Measurements from ENCODE around the gene YY1.
"Not testable (repeated sequence)": the region's sequence is repeated elsewhere in the genome, so short reads cannot be mapped to it uniquely, and the experiment has no call there.

Gene YY1

DNA sequence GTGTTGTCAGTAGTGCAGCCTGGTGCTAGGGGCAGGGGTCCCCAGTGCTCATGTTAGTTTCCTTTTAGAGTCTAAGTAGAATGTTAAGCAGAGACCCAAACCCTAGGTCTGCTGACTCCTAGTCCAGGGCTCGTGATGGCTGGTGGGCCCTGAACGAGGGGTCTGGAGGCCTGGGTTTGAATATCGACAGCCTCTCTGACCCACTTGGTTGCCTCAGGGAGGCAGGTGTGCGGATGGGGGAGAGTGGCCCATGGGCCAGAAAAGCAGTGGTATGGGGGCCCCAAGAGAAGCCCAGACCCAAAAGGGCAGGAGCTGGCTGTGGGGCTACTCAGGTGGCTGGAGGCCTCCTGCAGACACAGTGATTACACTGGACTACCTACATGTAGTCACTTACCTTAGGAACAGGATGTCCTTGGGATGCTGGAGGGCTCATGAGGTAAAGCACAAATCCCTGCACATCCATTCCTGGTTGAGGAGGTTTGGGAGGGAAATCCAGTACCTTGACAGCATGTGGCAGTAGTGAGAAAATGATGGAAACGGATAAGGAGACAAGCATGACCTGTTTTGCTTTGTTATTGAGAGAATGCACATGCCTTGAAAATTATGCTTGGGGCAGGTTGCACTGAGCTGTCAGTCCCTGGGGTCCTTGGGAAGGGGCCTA lies 69.0 kb downstream of the YY1 start:
- no peak overlapping the region for H3K27ac ChIP-seq (ENCODE audit: extremely low read depth, low read depth, low read length)
- no peaks in the 10 kb centered on the region for H3K9me3 ChIP-seq (ENCODE audit: control insufficient read depth, insufficient read depth, low read depth, low read length)
- H3K4me1 ChIP-seq (ENCODE audit: control insufficient read depth, insufficient read depth, low read length) = peaks cover 2% of the 10 kb centered on the region; the same call in 1 of the 2 replicates
- TF ChIP-seq ZNF138 (tag by site-specific recombination; IDR thresholded peaks at IDR 0.05; ENCODE audit: borderline replicate concordance) (no peak), GLIS2 (tag by site-specific recombination; IDR thresholded peaks at IDR 0.05) (peak; percentile 22; the same call in 1 of the 2 replicates), ZNF600 (tag by site-specific recombination; IDR thresholded peaks at IDR 0.05) (0 out of 2 replicates have a peak, but pooled peaks have one; percentile 10)
- ChIA-PET CTCF (interaction anchor here (0.6 to 1.1 kb wide), 2 partner anchors 70 to 102 kb away, joined by 4 to 8 read pairs; no protein-coding TSS in a partner anchor), POLR2A (interaction anchor here (0.9 kb wide), 1 partner anchor 67 kb away, joined by 3 read pairs; a partner anchor contains a TSS)
- no peaks in the 10 kb centered on the region for H3K36me3 ChIP-seq (ENCODE audit: control insufficient read depth in 2 of 2, insufficient read depth in 1 of 2, low read length in 2 of 2)
- H3K4me3 ChIP-seq (ENCODE audit: low read depth, low read length) = no peak overlapping the region

DNA sequence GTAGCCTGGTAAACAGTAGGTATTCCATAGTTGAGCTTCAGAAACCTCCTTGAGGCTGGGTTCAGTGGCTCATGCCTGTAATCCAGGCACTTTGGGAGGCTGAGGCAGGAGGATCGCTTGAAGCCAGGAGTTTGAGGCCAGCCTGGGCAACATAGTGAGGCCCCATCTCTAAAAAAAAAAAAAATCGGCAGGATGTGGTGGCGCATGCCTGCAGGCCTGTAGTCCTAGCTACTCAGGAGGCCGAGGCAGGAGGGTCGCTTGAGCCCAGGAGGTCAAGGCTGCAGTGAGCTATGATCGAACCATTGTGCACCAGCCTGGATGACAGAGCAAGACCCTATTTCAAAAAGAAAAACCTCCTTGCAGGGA lies 69.5 kb downstream of the YY1 start:
- not testable (repeated sequence) for H3K4me3 ChIP-seq (ENCODE audit: low read depth, low read length)
- POLR2A ChIA-PET = interaction anchor here (0.6 to 0.9 kb wide), 2 partner anchors 20 to 67 kb away, joined by 3 to 4 read pairs; a partner anchor contains a TSS
- TF ChIP-seq ZNF121 (tag by site-specific recombination; IDR thresholded peaks at IDR 0.05) = peak; percentile 91
- TF ChIP-seq ZNF335 (tag by site-specific recombination; conservative IDR thresholded peaks at IDR 0.05) = peak; percentile 15; the same call in 1 of the 2 replicates

DNA sequence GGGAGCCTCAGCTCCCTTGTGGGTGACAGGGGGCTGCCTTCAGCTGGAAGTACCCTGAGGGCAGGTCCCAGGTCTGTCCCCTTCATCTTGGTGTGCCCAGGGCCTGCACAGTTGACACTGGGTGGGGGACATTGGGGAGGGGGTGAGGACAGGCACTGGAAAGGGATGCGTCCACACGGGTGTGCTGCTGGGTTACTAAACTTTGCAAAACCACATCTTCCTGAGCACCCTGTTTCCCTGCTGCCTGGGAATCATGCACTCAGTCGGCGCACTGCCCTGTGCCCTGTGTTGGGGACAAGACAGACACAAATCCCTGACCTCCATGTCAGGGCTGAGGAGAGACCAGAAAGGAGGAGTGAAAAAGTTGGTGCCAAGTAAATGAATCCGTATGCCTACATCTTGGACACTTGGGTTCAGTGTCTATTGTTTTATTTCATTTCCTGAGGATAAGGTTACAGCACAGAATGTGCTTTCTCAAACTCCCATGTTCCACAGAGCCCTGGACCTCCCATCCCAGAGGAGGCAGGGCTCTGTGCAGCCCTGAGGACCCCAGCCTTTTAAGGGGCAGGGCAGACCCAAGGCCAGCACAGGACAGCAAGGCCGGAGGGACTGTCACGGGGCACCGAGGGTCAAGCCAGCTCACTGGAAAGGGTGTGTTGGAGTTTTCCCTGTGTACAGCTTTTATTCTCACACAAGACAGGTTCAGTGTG lies 70.2 kb downstream of the YY1 start:
- POLR2A ChIA-PET = interaction anchor here (0.6 kb wide), 1 partner anchor 21 kb away, joined by 4 read pairs; no protein-coding TSS in a partner anchor
- CTCF ChIA-PET = interaction anchor here (0.9 to 1.1 kb wide), 2 partner anchors 24 to 69 kb away, joined by 4 read pairs; no protein-coding TSS in a partner anchor

More for the DNA sequence above, 69.5 kb downstream of the YY1 start:
- CTCF ChIA-PET = interaction anchor here (0.6 to 1.1 kb wide), 2 partner anchors 69 to 102 kb away, joined by 4 to 8 read pairs; no protein-coding TSS in a partner anchor
- not testable (repeated sequence) for H3K4me1 ChIP-seq (ENCODE audit: control insufficient read depth, insufficient read depth, low read length); H3K9me3 ChIP-seq (ENCODE audit: control insufficient read depth, insufficient read depth, low read depth, low read length); H3K36me3 ChIP-seq (ENCODE audit: control insufficient read depth in 2 of 2, insufficient read depth in 1 of 2, low read length in 2 of 2); H3K27ac ChIP-seq (ENCODE audit: extremely low read depth, low read depth, low read length)

DNA sequence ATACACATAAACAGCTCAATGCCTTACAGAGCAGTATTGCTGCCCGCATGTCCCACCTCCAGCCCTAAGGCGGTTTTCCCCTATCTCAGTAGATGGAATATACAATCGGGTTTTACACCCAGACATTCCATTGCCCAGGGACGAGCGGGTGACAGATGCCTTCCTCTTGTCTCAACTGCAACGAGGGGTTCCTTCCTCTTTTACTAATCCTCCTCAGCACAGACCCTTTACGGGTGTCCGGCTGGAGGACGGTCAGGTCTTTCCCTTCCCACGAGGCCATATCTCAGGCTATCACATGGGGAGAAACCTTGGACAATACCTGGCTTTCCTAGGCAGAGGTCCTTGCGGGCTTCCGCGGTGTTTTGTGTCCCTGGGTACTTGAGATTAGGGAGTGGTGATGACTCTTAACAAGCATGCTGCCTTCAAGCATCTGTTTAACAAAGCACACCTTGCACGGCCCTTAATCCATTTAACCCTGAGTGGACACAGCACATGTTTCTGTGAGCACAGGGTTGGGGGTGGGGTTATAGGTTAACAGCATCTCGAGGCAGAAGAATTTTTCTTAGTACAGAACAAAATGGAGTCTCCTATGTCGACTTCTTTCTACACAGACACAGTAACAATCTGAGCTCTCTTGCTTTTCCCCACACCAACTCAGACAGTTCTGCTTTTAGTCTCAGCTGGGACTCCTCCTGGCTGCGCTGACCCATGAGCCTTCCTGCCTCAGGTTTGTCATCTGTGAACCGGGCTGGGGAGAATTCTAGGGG lies 73.3 kb downstream of the YY1 start:
- H3K36me3 ChIP-seq (ENCODE audit: control insufficient read depth in 2 of 2, insufficient read depth in 1 of 2, low read length in 2 of 2); POLR2A ChIA-PET; H3K4me3 ChIP-seq (ENCODE audit: low read depth, low read length); CTCF ChIA-PET; H3K9me3 ChIP-seq (ENCODE audit: control insufficient read depth, insufficient read depth, low read depth, low read length); H3K27ac ChIP-seq (ENCODE audit: extremely low read depth, low read depth, low read length); H3K4me1 ChIP-seq (ENCODE audit: control insufficient read depth, insufficient read depth, low read length): not testable (repeated sequence)

More for the DNA sequence above, 70.2 kb downstream of the YY1 start:
- TF ChIP-seq ZNF600 (tag by site-specific recombination; IDR thresholded peaks at IDR 0.05) (0 out of 2 replicates have a peak, but pooled peaks have one; percentile 26), ZNF221 (tag by site-specific recombination; IDR thresholded peaks at IDR 0.05; ENCODE audit: borderline replicate concordance) (no peak)
- Histone ChIP-seq H3K9me3 (ENCODE audit: control insufficient read depth, insufficient read depth, low read depth, low read length) (no peaks in the 10 kb centered on the region), H3K36me3 (ENCODE audit: control insufficient read depth in 2 of 2, insufficient read depth in 1 of 2, low read length in 2 of 2) (no peaks in the 10 kb centered on the region), H3K4me1 (ENCODE audit: control insufficient read depth, insufficient read depth, low read length) (peaks cover 2% of the 10 kb centered on the region; the same call in 1 of the 2 replicates), H3K27ac (ENCODE audit: extremely low read depth, low read depth, low read length) (no peak overlapping the region), H3K4me3 (ENCODE audit: low read depth, low read length) (no peak overlapping the region)

DNA sequence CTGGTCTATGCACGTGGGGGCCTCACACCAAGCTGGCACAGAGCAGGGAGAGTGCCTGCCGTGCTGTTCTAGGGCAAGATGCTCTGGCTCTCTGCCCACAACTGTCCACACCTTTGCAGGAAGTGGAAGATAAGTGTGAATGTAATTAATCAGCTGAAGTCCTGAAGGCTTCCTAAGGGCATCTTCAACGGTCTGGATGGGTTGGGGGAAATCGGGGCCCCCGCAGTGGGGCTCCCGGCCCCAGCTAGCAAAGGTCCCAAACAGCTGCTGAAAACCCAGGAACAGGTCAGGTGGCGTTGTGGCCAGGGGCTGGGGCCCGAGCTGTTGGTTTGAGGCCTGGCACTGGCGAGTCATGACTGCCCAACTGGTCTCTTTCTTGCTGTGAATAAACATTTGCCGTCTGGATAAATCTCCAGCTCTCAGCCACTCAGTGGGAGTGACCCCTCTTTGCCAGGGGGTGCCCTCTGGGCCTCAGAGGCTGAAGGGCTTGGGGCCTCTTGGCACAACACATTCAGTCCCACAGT lies 74.0 kb downstream of the YY1 start:
- no peaks in the 10 kb centered on the region for H3K36me3 ChIP-seq (ENCODE audit: control insufficient read depth in 2 of 2, insufficient read depth in 1 of 2, low read length in 2 of 2)
- no peak overlapping the region for H3K4me3 ChIP-seq (ENCODE audit: low read depth, low read length)
- H3K27ac ChIP-seq (ENCODE audit: extremely low read depth, low read depth, low read length) = no peak overlapping the region
- TF ChIP-seq HOXA7 (CRISPR knock-in tag; IDR thresholded peaks at IDR 0.05; ENCODE audit: borderline replicate concordance) (no peak), ZNF768 (tag by site-specific recombination; IDR thresholded peaks at IDR 0.05) (no peak), ZNF654 (tag by site-specific recombination; IDR thresholded peaks at IDR 0.05; ENCODE audit: low read depth) (no peak), HOXD13 (CRISPR knock-in tag; IDR thresholded peaks at IDR 0.05; ENCODE audit: borderline replicate concordance) (no peak), ZBTB1 (tag by site-specific recombination; IDR thresholded peaks at IDR 0.05) (no peak), OVOL3 (tag by site-specific recombination; IDR thresholded peaks at IDR 0.05) (no peak), ZNF292 (tag by site-specific recombination; IDR thresholded peaks at IDR 0.05; ENCODE audit: borderline replicate concordance, low read depth) (no peak), ZNF239 (tag by site-specific recombination; IDR thresholded peaks at IDR 0.05) (no peak), KLF7 (tag by site-specific recombination; IDR thresholded peaks at IDR 0.05; ENCODE audit: borderline replicate concordance) (no peak), ZNF23 (tag by site-specific recombination; IDR thresholded peaks at IDR 0.05; ENCODE audit: borderline replicate concordance) (no peak)
- TF ChIP-seq, protein P1, sequence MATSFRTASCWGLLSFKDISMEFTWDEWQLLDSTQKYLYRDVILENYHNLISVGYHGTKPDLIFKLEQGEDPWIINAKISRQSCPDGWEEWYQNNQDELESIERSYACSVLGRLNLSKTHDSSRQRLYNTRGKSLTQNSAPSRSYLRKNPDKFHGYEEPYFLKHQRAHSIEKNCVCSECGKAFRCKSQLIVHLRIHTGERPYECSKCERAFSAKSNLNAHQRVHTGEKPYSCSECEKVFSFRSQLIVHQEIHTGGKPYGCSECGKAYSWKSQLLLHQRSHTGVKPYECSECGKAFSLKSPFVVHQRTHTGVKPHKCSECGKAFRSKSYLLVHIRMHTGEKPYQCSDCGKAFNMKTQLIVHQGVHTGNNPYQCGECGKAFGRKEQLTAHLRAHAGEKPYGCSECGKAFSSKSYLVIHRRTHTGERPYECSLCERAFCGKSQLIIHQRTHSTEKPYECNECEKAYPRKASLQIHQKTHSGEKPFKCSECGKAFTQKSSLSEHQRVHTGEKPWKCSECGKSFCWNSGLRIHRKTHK (tag by site-specific recombination; IDR thresholded peaks at IDR 0.05) = no peak
- TF ChIP-seq, protein P2, sequence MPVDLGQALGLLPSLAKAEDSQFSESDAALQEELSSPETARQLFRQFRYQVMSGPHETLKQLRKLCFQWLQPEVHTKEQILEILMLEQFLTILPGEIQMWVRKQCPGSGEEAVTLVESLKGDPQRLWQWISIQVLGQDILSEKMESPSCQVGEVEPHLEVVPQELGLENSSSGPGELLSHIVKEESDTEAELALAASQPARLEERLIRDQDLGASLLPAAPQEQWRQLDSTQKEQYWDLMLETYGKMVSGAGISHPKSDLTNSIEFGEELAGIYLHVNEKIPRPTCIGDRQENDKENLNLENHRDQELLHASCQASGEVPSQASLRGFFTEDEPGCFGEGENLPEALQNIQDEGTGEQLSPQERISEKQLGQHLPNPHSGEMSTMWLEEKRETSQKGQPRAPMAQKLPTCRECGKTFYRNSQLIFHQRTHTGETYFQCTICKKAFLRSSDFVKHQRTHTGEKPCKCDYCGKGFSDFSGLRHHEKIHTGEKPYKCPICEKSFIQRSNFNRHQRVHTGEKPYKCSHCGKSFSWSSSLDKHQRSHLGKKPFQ (tag by site-specific recombination; IDR thresholded peaks at IDR 0.05) = no peak
- no peaks in the 10 kb centered on the region for H3K4me1 ChIP-seq (ENCODE audit: control insufficient read depth, insufficient read depth, low read length)
- H3K9me3 ChIP-seq (ENCODE audit: control insufficient read depth, insufficient read depth, low read depth, low read length) = no peaks in the 10 kb centered on the region
- POLR2A ChIA-PET = no interaction called here
- CTCF ChIA-PET = no interaction called here

Measured in HEK293 (cell line).